ENCODE measurements around the gene LSM7.

DNA sequence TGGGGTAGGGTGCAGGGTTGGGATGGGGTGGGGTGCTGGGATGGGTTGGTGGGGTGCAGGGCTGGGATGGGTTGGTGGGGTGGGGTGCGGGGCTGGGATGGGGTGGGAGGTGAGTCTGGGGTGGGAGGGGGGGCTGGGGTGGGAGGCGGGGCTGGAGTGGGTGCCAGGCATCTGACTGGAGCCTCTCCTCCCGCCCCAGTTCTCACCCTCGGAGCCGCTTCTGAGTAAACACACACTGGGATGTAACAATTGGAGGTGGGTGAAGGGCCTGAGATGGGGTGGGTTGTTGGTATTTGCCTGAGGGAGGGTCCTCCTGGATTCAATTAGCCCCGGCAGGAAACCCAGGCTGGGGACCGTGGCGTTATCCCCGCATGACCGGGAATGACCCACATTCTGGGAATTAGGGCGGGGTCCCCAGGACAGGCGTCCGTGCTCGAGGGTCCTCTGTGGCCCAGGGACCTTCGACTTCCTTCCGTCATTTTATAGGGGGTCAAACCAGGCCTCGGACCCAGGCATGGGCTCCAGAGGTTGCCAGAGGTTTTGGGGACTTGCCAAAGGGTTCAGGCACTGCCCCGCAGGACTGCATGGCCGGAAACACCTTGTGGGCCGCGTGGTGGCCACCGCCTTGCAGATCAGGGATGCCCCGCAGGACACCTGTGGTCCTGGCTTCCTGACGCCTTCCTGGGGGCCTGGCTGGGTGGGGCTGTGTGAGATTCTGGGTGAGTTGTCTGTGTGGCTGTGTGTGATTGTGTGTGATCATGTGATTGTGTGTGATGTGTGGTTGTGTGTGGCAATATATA is 33.1 kb upstream of the LSM7 start:
- TF ChIP-seq ZNF121 (CRISPR knock-in tag; IDR thresholded peaks at IDR 0.05): no peak
- no peak for TF ChIP-seq RAD21 (CRISPR knock-in tag; IDR thresholded peaks at IDR 0.05)
- TF ChIP-seq PREB (CRISPR knock-in tag; IDR thresholded peaks at IDR 0.05): no peak
- TF ChIP-seq FOXA1 (IDR thresholded peaks at IDR 0.05): no peak
- no peak for TF ChIP-seq FOXA1 (CRISPR knock-in tag; IDR thresholded peaks at IDR 0.05)
- TF ChIP-seq ZZZ3 (CRISPR knock-in tag; IDR thresholded peaks at IDR 0.05; ENCODE audit: borderline replicate concordance): no peak

Measured in HepG2 (cell line).